HEK293 (cell line): Measurements from ENCODE around the gene POC5.

Source experiments
- CTCF ChIP-seq: fragments of 450-650 bp; formaldehyde crosslinking; IDR thresholded peaks from 2 replicates; pipeline ENCODE4 v1.5.1; 2016; ENCODE audit warnings: missing biosample characterization, missing genetic modification characterization
- ZBTB10 ChIP-seq: fragments of 450-650 bp; formaldehyde crosslinking; IDR thresholded peaks from 2 replicates; pipeline ENCODE4 v1.5.1; 2016; ENCODE audit warnings: missing biosample characterization, missing genetic modification characterization
- ZFP41 ChIP-seq: fragments of 450-650 bp; formaldehyde crosslinking; IDR thresholded peaks from 2 replicates; pipeline ENCODE4 v1.5.1; 2016; ENCODE audit warnings: missing biosample characterization, missing genetic modification characterization, borderline replicate concordance
- ZNF24 ChIP-seq: fragments of 450-650 bp; formaldehyde crosslinking; IDR thresholded peaks from 2 replicates; pipeline ENCODE4 v1.5.1; 2016; ENCODE audit warnings: missing biosample characterization, missing genetic modification characterization
- ZNF792 ChIP-seq: fragments of 450-650 bp; formaldehyde crosslinking; IDR thresholded peaks from 2 replicates; pipeline ENCODE4 v1.5.1; 2016; ENCODE audit warnings: missing biosample characterization, missing genetic modification characterization
- TF ChIP-seq, protein P1 (sequence below): fragments of 450-650 bp; formaldehyde crosslinking; IDR thresholded peaks from 2 replicates; pipeline ENCODE4 v1.5.1; 2016; ENCODE audit warnings: missing biosample characterization, missing genetic modification characterization
- TF ChIP-seq, protein P2 (sequence below): fragments of 450-650 bp; formaldehyde crosslinking; IDR thresholded peaks from 2 replicates; pipeline ENCODE4 v1.5.1; 2016; ENCODE audit warnings: missing biosample characterization, missing genetic modification characterization, low read depth

- TF ChIP-seq CTCF (tag by site-specific recombination) (no peak), ZFP41 (tag by site-specific recombination) (no peak), ZNF792 (tag by site-specific recombination) (no peak), ZNF24 (no peak), ZBTB10 (tag by site-specific recombination) (no peak)
- TF ChIP-seq, protein P1, sequence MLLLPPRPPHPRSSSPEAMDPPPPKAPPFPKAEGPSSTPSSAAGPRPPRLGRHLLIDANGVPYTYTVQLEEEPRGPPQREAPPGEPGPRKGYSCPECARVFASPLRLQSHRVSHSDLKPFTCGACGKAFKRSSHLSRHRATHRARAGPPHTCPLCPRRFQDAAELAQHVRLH (tag by site-specific recombination): no peak
- TF ChIP-seq, protein P2, sequence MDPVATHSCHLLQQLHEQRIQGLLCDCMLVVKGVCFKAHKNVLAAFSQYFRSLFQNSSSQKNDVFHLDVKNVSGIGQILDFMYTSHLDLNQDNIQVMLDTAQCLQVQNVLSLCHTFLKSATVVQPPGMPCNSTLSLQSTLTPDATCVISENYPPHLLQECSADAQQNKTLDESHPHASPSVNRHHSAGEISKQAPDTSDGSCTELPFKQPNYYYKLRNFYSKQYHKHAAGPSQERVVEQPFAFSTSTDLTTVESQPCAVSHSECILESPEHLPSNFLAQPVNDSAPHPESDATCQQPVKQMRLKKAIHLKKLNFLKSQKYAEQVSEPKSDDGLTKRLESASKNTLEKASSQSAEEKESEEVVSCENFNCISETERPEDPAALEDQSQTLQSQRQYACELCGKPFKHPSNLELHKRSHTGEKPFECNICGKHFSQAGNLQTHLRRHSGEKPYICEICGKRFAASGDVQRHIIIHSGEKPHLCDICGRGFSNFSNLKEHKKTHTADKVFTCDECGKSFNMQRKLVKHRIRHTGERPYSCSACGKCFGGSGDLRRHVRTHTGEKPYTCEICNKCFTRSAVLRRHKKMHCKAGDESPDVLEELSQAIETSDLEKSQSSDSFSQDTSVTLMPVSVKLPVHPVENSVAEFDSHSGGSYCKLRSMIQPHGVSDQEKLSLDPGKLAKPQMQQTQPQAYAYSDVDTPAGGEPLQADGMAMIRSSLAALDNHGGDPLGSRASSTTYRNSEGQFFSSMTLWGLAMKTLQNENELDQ: no peak
These were observed 76.4 kb downstream of the POC5 start for GRCh38 chr5:75640826-75641225.
